OCI-LY1 (cell line): ENCODE data around the gene NRROS.
A peak's percentile ranks its signal among the peaks of the same experiment; 100 is the strongest.
"Not testable (repeated sequence)": the region's sequence is repeated elsewhere in the genome, so short reads cannot be mapped to it uniquely, and the experiment has no call there.

Experiments
- H2AFZ ChIP-seq: fragments of 200-600 bp; sonication (generic), shearing (Covaris generic); 2 replicates; pipeline ENCODE4 v1.6.0; 2014; ENCODE audit warnings: antibody characterized with exemption, mild to moderate bottlenecking, low read length
- H3F3A ChIP-seq: fragments of 200-600 bp; sonication (generic), shearing (Covaris generic); 2 replicates; pipeline ENCODE4 v1.6.0; 2014; ENCODE audit warnings: mild to moderate bottlenecking, antibody characterized with exemption, low read length, moderate library complexity; ENCODE audit not compliant: insufficient read depth
- H3K27ac ChIP-seq: fragments of 200-600 bp; sonication (generic); 2 replicates; pipeline ENCODE4 v1.5.1; 2014; ENCODE audit warnings: low read length, mixed run types, mild to moderate bottlenecking, low read depth; ENCODE audit not compliant: poor library complexity, severe bottlenecking
- H3K27me3 ChIP-seq: fragments of 200-600 bp; sonication (generic); 2 replicates; pipeline ENCODE4 v1.6.0; 2014; ENCODE audit warnings: antibody characterized with exemption, mild to moderate bottlenecking, low read length, moderate library complexity; ENCODE audit not compliant: insufficient read depth
- H3K36me3 ChIP-seq: fragments of 200-600 bp; sonication (generic); 2 replicates; pipeline ENCODE4 v1.6.1; 2014; ENCODE audit warnings: mild to moderate bottlenecking, antibody characterized with exemption, low read length, moderate library complexity, mixed read lengths; ENCODE audit not compliant: insufficient read depth
- H3K4me1 ChIP-seq: fragments of 200-600 bp; sonication (generic); 2 replicates; pipeline ENCODE4 v1.5.1; 2014; ENCODE audit warnings: mild to moderate bottlenecking, low read length, moderate library complexity; ENCODE audit not compliant: insufficient read depth, severe bottlenecking
- H3K4me2 ChIP-seq: fragments of 200-600 bp; sonication (generic), shearing (Covaris generic); 2 replicates; pipeline ENCODE4 v1.6.1; 2014; ENCODE audit warnings: low read length
- H3K4me3 ChIP-seq: fragments of 200-600 bp; sonication (generic); 2 replicates; pipeline ENCODE4 v1.5.1; 2014; ENCODE audit warnings: low read length, low read depth, mild to moderate bottlenecking, mixed read lengths; ENCODE audit not compliant: poor library complexity, severe bottlenecking
- H3K79me2 ChIP-seq: fragments of 200-600 bp; shearing (Covaris generic); 2 replicates; pipeline ENCODE4 v1.6.1; 2016; ENCODE audit warnings: mixed run types, low read length, mixed read lengths; ENCODE audit not compliant: insufficient read depth
- H3K9ac ChIP-seq: fragments of 200-600 bp; sonication (generic), shearing (Covaris generic); 2 replicates; pipeline ENCODE4 v1.6.1; 2014; ENCODE audit warnings: mild to moderate bottlenecking, low read length, mixed read lengths
- H3K9me2 ChIP-seq: fragments of 200-600 bp; sonication (generic), shearing (Covaris generic); 2 replicates; pipeline ENCODE4 v1.6.1; 2014; ENCODE audit warnings: low read depth, mild to moderate bottlenecking, low read length, mixed read lengths
- H3K9me3 ChIP-seq: fragments of 200-600 bp; shearing (Covaris generic); 2 replicates; pipeline ENCODE4 v1.6.1; 2014; ENCODE audit warnings: low read length, mixed read lengths
- H4K20me1 ChIP-seq: fragments of 200-600 bp; sonication (generic), shearing (Covaris generic); 2 replicates; pipeline ENCODE4 v1.6.0; 2016; ENCODE audit warnings: mild to moderate bottlenecking, low read length; ENCODE audit not compliant: insufficient read depth
- CTCF ChIP-seq: fragments of 200-600 bp; sonication (generic), shearing (Covaris generic); IDR thresholded peaks from 2 replicates; pipeline ENCODE4 v1.5.1; 2017; ENCODE audit warnings: mild to moderate bottlenecking, antibody characterized with exemption, low read length, moderate library complexity, mixed read lengths
- EZH2 ChIP-seq: fragments of 200-600 bp; sonication (generic), shearing (Covaris generic); IDR thresholded peaks from 2 replicates; pipeline ENCODE4 v1.8.0; 2017; ENCODE audit warnings: borderline replicate concordance, mixed run types, mild to moderate bottlenecking, antibody characterized with exemption, low read length, moderate library complexity, mixed read lengths

Gene NRROS

GRCh38 chr3:196609343-196609775 lies 30.1 kb upstream of the NRROS start:
- Histone ChIP-seq H3K27ac (peak overlapping the region; percentile 8), H3K4me3 (no peak overlapping the region), H3K27me3 (no peaks in the 10 kb centered on the region; the same call in 1 of the 2 replicates), H3K9ac (peak overlapping the region; percentile 1; the same call in 1 of the 2 replicates), H2AFZ (no peak overlapping the region), H3K4me1 (peaks cover 13% of the 10 kb centered on the region), H3K36me3 (no peaks in the 10 kb centered on the region), H4K20me1 (no peaks in the 10 kb centered on the region), H3K9me2 (no peaks in the 10 kb centered on the region), H3F3A (no peaks in the 10 kb centered on the region), H3K9me3 (no peaks in the 10 kb centered on the region), H3K79me2 (no peaks in the 10 kb centered on the region), H3K4me2 (peak overlapping the region; percentile 20; the same call in 1 of the 2 replicates)
- TF ChIP-seq CTCF (peak; percentile 100), EZH2 (no peak)

- Histone ChIP-seq H3K4me3 (no peak overlapping the region), H3K9me3 (no peaks in the 10 kb centered on the region), H3K9ac (peak overlapping the region; percentile 1; the same call in 1 of the 2 replicates), H3K27me3 (no peaks in the 10 kb centered on the region; the same call in 1 of the 2 replicates), H3K4me1 (peaks cover 8% of the 10 kb centered on the region), H3K27ac (peak overlapping the region; percentile 8), H2AFZ (no peak overlapping the region), H4K20me1 (no peaks in the 10 kb centered on the region), H3K79me2 (no peaks in the 10 kb centered on the region), H3K4me2 (peak overlapping the region; percentile 20; the same call in 1 of the 2 replicates), H3K9me2 (no peaks in the 10 kb centered on the region), H3K36me3 (no peaks in the 10 kb centered on the region), H3F3A (no peaks in the 10 kb centered on the region)
- TF ChIP-seq EZH2 = no peak
- TF ChIP-seq CTCF = no peak
Measured at GRCh38 chr3:196609805-196610515, 29.5 kb upstream of the NRROS start.

GRCh38 chr3:196611761-196612483 lies 27.6 kb upstream of the NRROS start:
- Histone ChIP-seq H3K9me3 (no peaks in the 10 kb centered on the region), H3K9ac (no peak overlapping the region), H3K9me2 (no peaks in the 10 kb centered on the region), H3K4me1 (peaks cover 8% of the 10 kb centered on the region), H3K79me2 (no peaks in the 10 kb centered on the region), H3K36me3 (no peaks in the 10 kb centered on the region), H4K20me1 (no peaks in the 10 kb centered on the region), H3K27me3 (no peaks in the 10 kb centered on the region; the same call in 1 of the 2 replicates), H3K4me3 (no peak overlapping the region), H2AFZ (no peak overlapping the region), H3K4me2 (no peak overlapping the region), H3F3A (no peaks in the 10 kb centered on the region), H3K27ac (no peak overlapping the region)
- TF ChIP-seq EZH2 = no peak
- TF ChIP-seq CTCF = no peak

GRCh38 chr3:196615234-196615633 lies 24.3 kb upstream of the NRROS start:
- not testable (repeated sequence) for H3K4me1 ChIP-seq, H3K9me2 ChIP-seq, H3K4me2 ChIP-seq, H3K27ac ChIP-seq, H3K27me3 ChIP-seq, H3K9me3 ChIP-seq, H2AFZ ChIP-seq, H3F3A ChIP-seq, H3K9ac ChIP-seq, H3K79me2 ChIP-seq, H4K20me1 ChIP-seq, H3K4me3 ChIP-seq, H3K36me3 ChIP-seq
